22Rv1 (cell line): ENCODE data around the gene AANAT.

ENCODE experiments used
- ZFX ChIP-seq: fragments of 450-650 bp; IDR thresholded peaks from 2 replicates; pipeline ENCODE4 v1.6.1; 2017; ENCODE audit warnings: antibody characterized with exemption, borderline replicate concordance
- TF ChIP-seq, protein P1 (sequence below): fragments of 450-650 bp; IDR thresholded peaks from 2 replicates; pipeline ENCODE4 v1.5.1; 2017; ENCODE audit warnings: mild to moderate bottlenecking

DNA sequence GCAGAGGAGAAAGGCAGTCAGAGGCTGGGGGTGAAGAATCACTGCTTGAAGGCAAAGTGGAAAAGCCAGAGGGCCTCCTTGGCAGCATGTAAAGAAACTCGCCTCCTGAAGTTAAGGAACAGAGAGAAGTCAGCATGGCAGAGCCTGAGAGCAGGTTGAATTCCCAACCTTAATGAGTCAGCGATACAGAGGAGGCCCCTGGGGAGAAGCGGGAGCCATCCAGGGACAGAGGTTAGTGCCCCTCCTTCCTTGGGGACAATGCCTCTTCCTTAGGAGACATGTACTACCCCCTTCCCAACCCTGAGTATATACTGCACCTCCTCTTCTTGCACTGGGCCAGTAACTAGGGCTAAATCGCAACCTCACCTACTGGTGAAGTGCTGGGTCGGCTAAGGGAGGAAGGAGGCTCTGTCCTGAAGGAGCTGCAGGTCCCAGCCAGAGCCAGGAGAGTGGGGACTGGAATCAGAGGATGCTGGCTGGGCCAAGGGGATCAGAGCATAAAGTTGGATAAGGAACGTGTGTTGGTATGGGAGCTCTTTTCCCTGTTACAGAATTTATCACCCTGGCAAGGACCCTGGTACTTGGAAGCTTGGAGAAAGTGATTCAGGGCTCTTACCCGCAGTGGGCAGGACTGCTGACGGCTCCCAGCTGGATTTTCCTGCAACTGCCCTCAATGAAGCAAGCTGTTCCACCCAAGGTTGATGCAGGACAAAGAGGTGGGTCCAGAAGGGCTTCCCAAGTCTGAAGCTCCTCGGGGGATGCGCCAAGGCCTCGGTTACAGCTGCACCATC is 5.4 kb upstream of the AANAT start:
- TF ChIP-seq, protein P1, sequence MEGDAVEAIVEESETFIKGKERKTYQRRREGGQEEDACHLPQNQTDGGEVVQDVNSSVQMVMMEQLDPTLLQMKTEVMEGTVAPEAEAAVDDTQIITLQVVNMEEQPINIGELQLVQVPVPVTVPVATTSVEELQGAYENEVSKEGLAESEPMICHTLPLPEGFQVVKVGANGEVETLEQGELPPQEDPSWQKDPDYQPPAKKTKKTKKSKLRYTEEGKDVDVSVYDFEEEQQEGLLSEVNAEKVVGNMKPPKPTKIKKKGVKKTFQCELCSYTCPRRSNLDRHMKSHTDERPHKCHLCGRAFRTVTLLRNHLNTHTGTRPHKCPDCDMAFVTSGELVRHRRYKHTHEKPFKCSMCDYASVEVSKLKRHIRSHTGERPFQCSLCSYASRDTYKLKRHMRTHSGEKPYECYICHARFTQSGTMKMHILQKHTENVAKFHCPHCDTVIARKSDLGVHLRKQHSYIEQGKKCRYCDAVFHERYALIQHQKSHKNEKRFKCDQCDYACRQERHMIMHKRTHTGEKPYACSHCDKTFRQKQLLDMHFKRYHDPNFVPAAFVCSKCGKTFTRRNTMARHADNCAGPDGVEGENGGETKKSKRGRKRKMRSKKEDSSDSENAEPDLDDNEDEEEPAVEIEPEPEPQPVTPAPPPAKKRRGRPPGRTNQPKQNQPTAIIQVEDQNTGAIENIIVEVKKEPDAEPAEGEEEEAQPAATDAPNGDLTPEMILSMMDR = no peak
- TF ChIP-seq ZFX = no peak
